ENCODE measurements around the gene C1QTNF3. TPM values are rescaled to one million over a fixed set of nuclear protein-coding genes. Genes with fewer than 3 reads are reported as not detected.

Gene C1QTNF3
- total RNA-seq, 3 donors from 2014 or later (not counting 1 experiment from before 2014, with no cell fraction given), result 10.5 to 11.4 (median 11.3) TPM

DNA sequence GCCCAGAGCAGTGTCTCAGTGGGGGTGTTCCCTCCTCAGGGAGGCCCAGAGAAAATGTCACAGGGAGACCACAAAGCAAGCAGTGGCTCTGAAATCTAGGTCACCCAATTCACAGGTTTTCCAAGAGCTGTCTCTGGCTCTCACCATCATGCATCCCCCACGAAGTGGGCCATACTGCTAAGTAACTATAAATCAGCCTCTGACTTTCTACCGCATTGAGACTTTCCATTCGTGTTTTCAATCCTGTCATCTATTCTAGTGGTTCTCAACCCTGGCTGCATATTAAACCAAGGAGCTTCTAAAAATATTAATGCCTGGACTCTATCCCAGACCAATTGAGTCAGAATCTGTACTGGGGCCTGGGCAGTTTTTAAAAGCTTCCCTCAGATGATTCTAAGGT is 2.0 kb upstream of the C1QTNF3 start:
- Histone ChIP-seq H3K9me3 (ENCODE audit: control insufficient read depth, insufficient read depth, low read length) (no peaks in the 10 kb centered on the region), H3K27me3 (ENCODE audit: control insufficient read depth, insufficient read depth, low read length) (no peaks in the 10 kb centered on the region), H3K4me1 (ENCODE audit: control insufficient read depth, insufficient read depth, low read length) (peaks cover 37% of the 10 kb centered on the region), H3K36me3 (ENCODE audit: control insufficient read depth, insufficient read depth, low read length) (no peaks in the 10 kb centered on the region), H3K4me3 (ENCODE audit: low read length) (no peak overlapping the region), H3K27ac (ENCODE audit: low read length) (peak overlapping the region; percentile 62)
- peak; percentile 29 to 38 for DNase-seq
- Mint-ChIP-seq H3K9me3 (no peaks in the 10 kb centered on the region), H3K27me3 (ENCODE audit: low read depth in 2 of 2) (no peaks in the 10 kb centered on the region), H3K4me1 (peaks cover 70 to 84% of the 10 kb centered on the region in 2 donors), H3K36me3 (no peaks in the 10 kb centered on the region), H3K27ac (peak overlapping the region; percentile 89 to 93), H3K4me3 (peak overlapping the region; percentile 80)
- peak; percentile 87 to 92 (median 88) for ATAC-seq
- TF ChIP-seq, protein P1, sequence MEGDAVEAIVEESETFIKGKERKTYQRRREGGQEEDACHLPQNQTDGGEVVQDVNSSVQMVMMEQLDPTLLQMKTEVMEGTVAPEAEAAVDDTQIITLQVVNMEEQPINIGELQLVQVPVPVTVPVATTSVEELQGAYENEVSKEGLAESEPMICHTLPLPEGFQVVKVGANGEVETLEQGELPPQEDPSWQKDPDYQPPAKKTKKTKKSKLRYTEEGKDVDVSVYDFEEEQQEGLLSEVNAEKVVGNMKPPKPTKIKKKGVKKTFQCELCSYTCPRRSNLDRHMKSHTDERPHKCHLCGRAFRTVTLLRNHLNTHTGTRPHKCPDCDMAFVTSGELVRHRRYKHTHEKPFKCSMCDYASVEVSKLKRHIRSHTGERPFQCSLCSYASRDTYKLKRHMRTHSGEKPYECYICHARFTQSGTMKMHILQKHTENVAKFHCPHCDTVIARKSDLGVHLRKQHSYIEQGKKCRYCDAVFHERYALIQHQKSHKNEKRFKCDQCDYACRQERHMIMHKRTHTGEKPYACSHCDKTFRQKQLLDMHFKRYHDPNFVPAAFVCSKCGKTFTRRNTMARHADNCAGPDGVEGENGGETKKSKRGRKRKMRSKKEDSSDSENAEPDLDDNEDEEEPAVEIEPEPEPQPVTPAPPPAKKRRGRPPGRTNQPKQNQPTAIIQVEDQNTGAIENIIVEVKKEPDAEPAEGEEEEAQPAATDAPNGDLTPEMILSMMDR (IDR thresholded peaks at IDR 0.05), result no peak
- 39% methylated on average over 3 of the region's 3 CpGs for WGBS (ENCODE audit: insufficient coverage)
- intact Hi-C loops (cut with micrococcal nuclease), result loop anchor here (1.0 kb wide), 1 partner anchor 37 kb away; the partner anchor contains the start of gene AMACR

DNA sequence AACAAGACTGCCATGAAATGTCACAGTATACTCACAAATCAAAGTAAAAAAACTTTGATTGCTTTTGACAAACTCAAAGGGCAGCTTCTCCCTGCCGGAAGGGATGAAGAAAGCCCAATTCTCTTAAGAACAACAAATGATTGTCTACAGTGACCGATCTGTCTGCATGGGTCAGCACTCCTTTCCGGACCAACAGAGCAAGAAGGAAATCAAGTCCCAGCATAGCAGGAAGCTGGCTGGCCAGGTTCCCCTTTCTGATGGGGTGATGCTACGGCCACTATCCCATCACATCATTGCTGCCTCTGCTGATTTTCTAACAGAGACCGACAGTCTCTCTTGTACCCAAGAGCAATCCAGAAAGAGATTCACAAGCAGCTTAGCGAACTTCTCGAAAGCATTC is 692 bp downstream of the C1QTNF3 start:
- H3K27ac Mint-ChIP-seq, result peak overlapping the region; percentile 89 to 93
- 75% methylated on average over 7 of the region's 7 CpGs for WGBS (ENCODE audit: insufficient coverage)

DNA sequence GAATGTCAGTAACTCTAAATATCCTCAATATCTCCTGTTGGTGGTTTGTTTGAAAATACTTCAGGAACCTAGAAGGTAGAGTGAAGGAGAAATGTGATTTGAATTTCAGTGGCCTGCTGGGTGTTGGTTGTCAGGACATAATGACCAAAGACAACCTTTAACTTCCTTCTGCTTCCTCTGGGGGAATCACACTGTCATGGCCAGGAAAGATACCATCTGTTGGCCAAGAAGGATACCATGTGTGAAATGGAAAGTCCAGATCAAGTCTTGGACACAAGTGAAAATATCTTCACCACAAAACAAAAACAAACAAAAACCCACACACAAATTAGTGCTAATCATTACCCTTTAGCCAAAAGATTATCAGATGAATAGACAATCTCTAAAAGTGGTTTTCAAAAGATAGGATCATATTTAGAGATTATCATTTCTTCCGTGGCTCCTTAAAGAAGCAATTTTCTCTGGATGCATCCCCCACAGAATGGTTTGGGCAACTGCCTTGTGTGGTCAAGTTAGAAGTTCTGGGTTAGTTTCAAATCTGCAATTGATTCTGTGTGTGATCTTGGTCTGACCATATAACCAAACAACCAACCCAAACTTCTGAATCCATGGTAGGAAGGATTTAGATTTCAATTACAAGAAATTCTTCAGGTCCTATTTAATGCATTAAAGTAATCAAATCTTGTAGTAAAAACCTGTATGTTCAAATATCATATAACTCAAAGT is 1.6 kb downstream of the C1QTNF3 start:
- Mint-ChIP-seq H3K9me3 (no peaks in the 10 kb centered on the region), H3K27me3 (ENCODE audit: low read depth in 2 of 2) (no peaks in the 10 kb centered on the region), H3K4me1 (peaks cover 56 to 64% of the 10 kb centered on the region in 2 donors), H3K36me3 (no peaks in the 10 kb centered on the region), H3K27ac (peak overlapping the region in 1 of 2 donors; percentile 93), H3K4me3 (no peak overlapping the region)
- H3K36me3 ChIP-seq (ENCODE audit: control insufficient read depth, insufficient read depth, low read length), result no peaks in the 10 kb centered on the region
- TF ChIP-seq, protein P1 (IDR thresholded peaks at IDR 0.05), result no peak
- no peak overlapping the region for H3K4me3 ChIP-seq (ENCODE audit: low read length)
- 100% methylated on average over 1 of the region's 1 CpG for WGBS (ENCODE audit: insufficient coverage)
- H3K4me1 ChIP-seq (ENCODE audit: control insufficient read depth, insufficient read depth, low read length), result peaks cover 33% of the 10 kb centered on the region
- no peaks in the 10 kb centered on the region for H3K9me3 ChIP-seq (ENCODE audit: control insufficient read depth, insufficient read depth, low read length)
- no peak for DNase-seq
- ATAC-seq, result no peak
- intact Hi-C loops (cut with micrococcal nuclease), result no loop called here
- no peak overlapping the region for H3K27ac ChIP-seq (ENCODE audit: low read length)
- no peaks in the 10 kb centered on the region for H3K27me3 ChIP-seq (ENCODE audit: control insufficient read depth, insufficient read depth, low read length)

More for the DNA sequence above, 692 bp downstream of the C1QTNF3 start:
- ATAC-seq (no peak), DNase-seq (no peak)
- Histone ChIP-seq H3K4me1 (ENCODE audit: control insufficient read depth, insufficient read depth, low read length) (peaks cover 37% of the 10 kb centered on the region), H3K4me3 (ENCODE audit: low read length) (no peak overlapping the region), H3K36me3 (ENCODE audit: control insufficient read depth, insufficient read depth, low read length) (no peaks in the 10 kb centered on the region), H3K27ac (ENCODE audit: low read length) (no peak overlapping the region), H3K9me3 (ENCODE audit: control insufficient read depth, insufficient read depth, low read length) (no peaks in the 10 kb centered on the region), H3K27me3 (ENCODE audit: control insufficient read depth, insufficient read depth, low read length) (no peaks in the 10 kb centered on the region)
- TF ChIP-seq, protein P1 (IDR thresholded peaks at IDR 0.05), result no peak
- H3K9me3 Mint-ChIP-seq, result no peaks in the 10 kb centered on the region
- intact Hi-C loops (cut with micrococcal nuclease), result no loop called here
- H3K4me1 Mint-ChIP-seq, result peaks cover 61 to 68% of the 10 kb centered on the region in 2 donors
- H3K4me3 Mint-ChIP-seq, result peak overlapping the region; percentile 80
- no peaks in the 10 kb centered on the region for H3K36me3 Mint-ChIP-seq
- no peaks in the 10 kb centered on the region for H3K27me3 Mint-ChIP-seq (ENCODE audit: low read depth in 2 of 2)

Data from natural killer cell (primary cell).